ENCODE results near the gene CDK14.

- TF ChIP-seq, protein P1, sequence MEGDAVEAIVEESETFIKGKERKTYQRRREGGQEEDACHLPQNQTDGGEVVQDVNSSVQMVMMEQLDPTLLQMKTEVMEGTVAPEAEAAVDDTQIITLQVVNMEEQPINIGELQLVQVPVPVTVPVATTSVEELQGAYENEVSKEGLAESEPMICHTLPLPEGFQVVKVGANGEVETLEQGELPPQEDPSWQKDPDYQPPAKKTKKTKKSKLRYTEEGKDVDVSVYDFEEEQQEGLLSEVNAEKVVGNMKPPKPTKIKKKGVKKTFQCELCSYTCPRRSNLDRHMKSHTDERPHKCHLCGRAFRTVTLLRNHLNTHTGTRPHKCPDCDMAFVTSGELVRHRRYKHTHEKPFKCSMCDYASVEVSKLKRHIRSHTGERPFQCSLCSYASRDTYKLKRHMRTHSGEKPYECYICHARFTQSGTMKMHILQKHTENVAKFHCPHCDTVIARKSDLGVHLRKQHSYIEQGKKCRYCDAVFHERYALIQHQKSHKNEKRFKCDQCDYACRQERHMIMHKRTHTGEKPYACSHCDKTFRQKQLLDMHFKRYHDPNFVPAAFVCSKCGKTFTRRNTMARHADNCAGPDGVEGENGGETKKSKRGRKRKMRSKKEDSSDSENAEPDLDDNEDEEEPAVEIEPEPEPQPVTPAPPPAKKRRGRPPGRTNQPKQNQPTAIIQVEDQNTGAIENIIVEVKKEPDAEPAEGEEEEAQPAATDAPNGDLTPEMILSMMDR (IDR thresholded peaks at IDR 0.05) = no peak
- no peak for TF ChIP-seq EZH2phosphoT487 (IDR thresholded peaks at IDR 0.05)
Measured at GRCh38 chr7:91251877-91252276, 655.8 kb downstream of the CDK14 start.
